ENCODE data around the gene IFITM1. TPM values are rescaled to one million over a fixed set of nuclear protein-coding genes. Genes with fewer than 3 reads are reported as not detected.
A peak's percentile ranks its signal among the peaks of the same experiment; 100 is the strongest.

The IFITM1 gene
- total and polyA plus RNA-seq, 8 donors = 7.0 to 224 (median 41.0) TPM

DNA sequence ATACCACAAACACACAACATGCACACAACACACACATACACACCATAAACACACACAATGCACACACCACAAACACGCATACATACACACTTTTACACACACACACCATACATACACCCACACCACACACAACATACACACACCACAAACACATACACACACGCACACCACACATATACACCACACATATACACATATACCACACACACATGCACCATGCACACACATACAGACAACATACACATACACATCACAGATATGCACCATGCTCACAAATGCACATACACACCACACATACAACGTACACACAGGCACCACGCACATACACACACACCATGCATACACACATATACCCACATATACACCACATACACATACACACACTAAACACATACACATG lies 43.7 kb downstream of the IFITM1 start:
- Histone ChIP-seq H3K4me3 (no peak overlapping the region), H3K4me1 (peaks cover 23 to 40% (median 27%) of the 10 kb centered on the region in 4 donors), H3K27ac (no peak overlapping the region), H3K36me3 (no peaks in the 10 kb centered on the region), H3K27me3 (peaks cover 0 to 14% (median 0%) of the 10 kb centered on the region in 3 donors), H3K9me3 (peaks cover 0 to 10% (median 8%) of the 10 kb centered on the region in 4 donors)
- no peak for TF ChIP-seq POLR2AphosphoS5 (IDR thresholded peaks at IDR 0.05)
- no peak for TF ChIP-seq POLR2A (IDR thresholded peaks at IDR 0.05)
- TF ChIP-seq EP300 (IDR thresholded peaks at IDR 0.05) = no peak
- TF ChIP-seq, protein P1, sequence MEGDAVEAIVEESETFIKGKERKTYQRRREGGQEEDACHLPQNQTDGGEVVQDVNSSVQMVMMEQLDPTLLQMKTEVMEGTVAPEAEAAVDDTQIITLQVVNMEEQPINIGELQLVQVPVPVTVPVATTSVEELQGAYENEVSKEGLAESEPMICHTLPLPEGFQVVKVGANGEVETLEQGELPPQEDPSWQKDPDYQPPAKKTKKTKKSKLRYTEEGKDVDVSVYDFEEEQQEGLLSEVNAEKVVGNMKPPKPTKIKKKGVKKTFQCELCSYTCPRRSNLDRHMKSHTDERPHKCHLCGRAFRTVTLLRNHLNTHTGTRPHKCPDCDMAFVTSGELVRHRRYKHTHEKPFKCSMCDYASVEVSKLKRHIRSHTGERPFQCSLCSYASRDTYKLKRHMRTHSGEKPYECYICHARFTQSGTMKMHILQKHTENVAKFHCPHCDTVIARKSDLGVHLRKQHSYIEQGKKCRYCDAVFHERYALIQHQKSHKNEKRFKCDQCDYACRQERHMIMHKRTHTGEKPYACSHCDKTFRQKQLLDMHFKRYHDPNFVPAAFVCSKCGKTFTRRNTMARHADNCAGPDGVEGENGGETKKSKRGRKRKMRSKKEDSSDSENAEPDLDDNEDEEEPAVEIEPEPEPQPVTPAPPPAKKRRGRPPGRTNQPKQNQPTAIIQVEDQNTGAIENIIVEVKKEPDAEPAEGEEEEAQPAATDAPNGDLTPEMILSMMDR (IDR thresholded peaks at IDR 0.05) = no peak
- intact Hi-C loops (cut with DNase I; ENCODE audit: low total_unique reads) = no loop called here
- WGBS, 5 donors = 93 to 97% (median 93%) methylated on average over 4 of the region's 4 CpGs
- DNase-seq = no peak

- TF ChIP-seq EP300 (IDR thresholded peaks at IDR 0.05) (no peak), POLR2AphosphoS5 (IDR thresholded peaks at IDR 0.05) (no peak), POLR2A (IDR thresholded peaks at IDR 0.05) (no peak)
- TF ChIP-seq, protein P1 (IDR thresholded peaks at IDR 0.05) = no peak
- Histone ChIP-seq H3K4me3 (no peak overlapping the region), H3K4me1 (peaks cover 18 to 34% (median 20%) of the 10 kb centered on the region in 4 donors), H3K27ac (no peak overlapping the region), H3K36me3 (no peaks in the 10 kb centered on the region), H3K27me3 (peaks cover 0 to 14% (median 0%) of the 10 kb centered on the region in 3 donors), H3K9me3 (peaks cover 0 to 10% (median 8%) of the 10 kb centered on the region in 4 donors)
- 41 to 69% (median 50%) methylated on average over 34 of the region's 34 CpGs for WGBS, 5 donors
- peak in 1 of 2 donors; percentile 34 for DNase-seq
- intact Hi-C loops (cut with DNase I; ENCODE audit: low total_unique reads) = no loop called here
Measured at GRCh38 chr11:358129-358800, 44.4 kb downstream of the IFITM1 start.

- Histone ChIP-seq H3K27me3 (peaks cover 0 to 16% (median 1%) of the 10 kb centered on the region in 3 donors), H3K9me3 (peaks cover 0 to 10% (median 8%) of the 10 kb centered on the region in 4 donors), H3K4me3 (no peak overlapping the region), H3K4me1 (peaks cover 10 to 24% (median 11%) of the 10 kb centered on the region in 4 donors), H3K27ac (no peak overlapping the region), H3K36me3 (no peaks in the 10 kb centered on the region)
- TF ChIP-seq POLR2A (IDR thresholded peaks at IDR 0.05) (no peak), POLR2AphosphoS5 (IDR thresholded peaks at IDR 0.05) (no peak), EP300 (IDR thresholded peaks at IDR 0.05) (no peak)
- TF ChIP-seq, protein P1 (IDR thresholded peaks at IDR 0.05) = no peak
- 64 to 78% (median 74%) methylated on average over 5 of the region's 5 CpGs for WGBS, 5 donors
- intact Hi-C loops (cut with DNase I; ENCODE audit: low total_unique reads) = no loop called here
- DNase-seq = peak in 1 of 2 donors; percentile 6
Measured at GRCh38 chr11:359181-359714, 45.4 kb downstream of the IFITM1 start.

- intact Hi-C loops (cut with DNase I; ENCODE audit: low total_unique reads) = no loop called here
- TF ChIP-seq POLR2AphosphoS5 (IDR thresholded peaks at IDR 0.05) (no peak), POLR2A (IDR thresholded peaks at IDR 0.05) (no peak), EP300 (IDR thresholded peaks at IDR 0.05) (no peak)
- TF ChIP-seq, protein P1 (IDR thresholded peaks at IDR 0.05) = no peak
Measured at GRCh38 chr11:360326-361280, 46.8 kb downstream of the IFITM1 start.

More at GRCh38 chr11:360326-361280, 46.8 kb downstream of the IFITM1 start:
- H3K27me3 ChIP-seq = peaks cover 0 to 30% (median 7%) of the 10 kb centered on the region in 3 donors
- no peak overlapping the region for H3K4me3 ChIP-seq
- H3K4me1 ChIP-seq = peaks cover 3 to 16% (median 3%) of the 10 kb centered on the region in 4 donors
- no peaks in the 10 kb centered on the region for H3K36me3 ChIP-seq
- no peak for DNase-seq
- no peak overlapping the region for H3K27ac ChIP-seq
- peaks cover 0 to 10% (median 8%) of the 10 kb centered on the region in 4 donors for H3K9me3 ChIP-seq
- 82 to 92% (median 84%) methylated on average over 21 to 22 of the region's 22 CpGs for WGBS, 5 donors

All from stomach (tissue), 9 donors.